ENCODE results near the gene P2RY6.

Gene P2RY6

DNA sequence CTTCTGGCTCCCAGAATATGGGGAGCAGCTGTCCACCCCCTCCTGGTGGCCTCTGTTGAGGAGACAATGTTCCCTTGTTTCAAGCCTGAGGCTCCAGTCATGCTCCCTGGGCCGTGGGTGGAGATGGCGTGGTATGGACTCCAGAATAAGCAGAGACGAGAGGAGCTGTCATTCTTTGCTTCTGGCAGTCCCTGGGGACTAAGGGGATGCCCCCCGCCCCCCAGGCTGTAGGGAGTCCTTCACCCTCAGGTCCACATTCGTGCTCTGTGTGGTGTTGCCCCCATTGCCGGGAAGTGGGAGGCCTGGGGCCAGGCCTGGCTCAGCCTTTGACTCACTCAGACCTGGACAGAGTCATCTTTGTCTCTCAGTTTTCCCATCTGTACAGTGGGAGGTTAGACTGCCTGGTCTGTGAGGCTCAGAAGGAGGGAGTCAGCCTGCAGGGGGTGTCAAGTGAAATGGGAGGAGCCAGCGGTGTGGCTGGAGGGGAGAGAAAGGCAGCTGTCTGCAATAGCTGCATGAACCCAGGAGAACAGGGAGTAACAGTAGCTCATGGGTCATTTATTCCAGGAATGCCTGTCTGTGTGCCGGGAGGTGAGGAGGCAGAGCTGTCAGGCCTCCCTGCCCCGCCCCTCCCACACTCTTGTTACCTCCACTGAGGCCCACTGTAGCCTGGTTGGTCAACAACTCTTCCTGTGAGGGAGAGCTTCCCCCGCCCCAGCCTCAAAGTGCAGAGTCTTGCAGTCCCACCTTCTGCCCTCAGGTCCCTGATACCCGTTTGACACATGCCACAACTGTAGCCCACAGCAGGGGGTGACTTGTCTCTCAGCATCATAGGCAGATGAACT lies 42.2 kb downstream of the P2RY6 start:
- no peak for DNase-seq (ENCODE audit: low read depth in 2 of 3, low spot score in 1 of 3)

GRCh38 chr11:73315293-73316020 lies 43.3 kb downstream of the P2RY6 start:
- DNase-seq (ENCODE audit: low read depth in 2 of 3, low spot score in 1 of 3): no peak

- DNase-seq (ENCODE audit: low read depth in 2 of 3, low spot score in 1 of 3): no peak
Measured at GRCh38 chr11:73316422-73316821, 44.3 kb downstream of the P2RY6 start.

DNA sequence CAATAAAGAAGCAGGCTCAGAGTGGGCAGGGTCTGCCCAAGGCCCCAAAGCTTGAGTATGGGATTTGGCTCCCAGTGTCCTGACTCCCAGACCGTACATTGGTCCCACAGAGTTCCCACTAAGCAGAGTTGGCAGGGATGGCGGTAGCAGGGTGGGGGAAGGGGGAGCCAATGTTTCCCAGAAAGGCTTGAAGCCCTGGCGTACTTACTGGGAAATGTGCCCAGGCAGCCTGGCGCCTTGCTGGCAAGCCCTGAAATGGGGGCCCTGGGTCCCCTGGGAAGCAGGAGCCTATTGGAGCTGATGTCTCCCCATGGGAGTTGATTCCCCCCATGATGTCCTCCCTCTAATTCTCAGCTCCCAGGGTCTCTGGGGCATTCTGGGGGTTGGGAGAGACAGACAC lies 45.2 kb downstream of the P2RY6 start:
- no peak for DNase-seq (ENCODE audit: low read depth in 2 of 3, low spot score in 1 of 3)

- no peak for DNase-seq (ENCODE audit: low read depth in 2 of 3, low spot score in 1 of 3)
Measured at GRCh38 chr11:73317803-73318202, 45.7 kb downstream of the P2RY6 start.

DNA sequence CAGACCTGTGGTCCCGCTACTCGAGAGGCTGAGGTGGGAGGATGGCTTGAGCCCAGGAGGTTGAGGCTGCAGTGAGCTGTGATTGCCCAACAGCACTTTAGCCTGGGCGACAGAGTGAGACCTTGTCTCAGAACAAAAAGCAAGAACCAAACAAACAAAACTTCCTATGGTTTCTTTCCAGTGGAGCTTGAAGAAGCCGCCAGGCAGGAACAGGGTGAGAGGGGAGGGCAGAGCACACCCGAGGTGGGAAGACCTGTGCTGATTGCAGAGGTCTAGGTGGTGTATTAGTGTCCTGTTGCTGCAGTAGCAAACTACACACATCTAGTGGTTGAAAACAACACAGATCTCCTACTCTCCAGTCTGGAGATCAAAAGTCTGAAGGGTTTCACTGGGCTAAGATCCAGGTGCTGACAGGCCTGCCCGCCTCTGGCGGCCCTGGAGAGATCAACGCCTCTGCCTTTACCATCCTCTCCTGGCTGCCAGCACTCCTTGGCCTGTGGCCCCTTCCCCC lies 46.4 kb downstream of the P2RY6 start:
- no peak for DNase-seq (ENCODE audit: low read depth in 2 of 3, low spot score in 1 of 3)

GRCh38 chr11:73320763-73321603 lies 48.8 kb downstream of the P2RY6 start:
- DNase-seq (ENCODE audit: low read depth in 2 of 3, low spot score in 1 of 3): no peak

- no peak for DNase-seq (ENCODE audit: low read depth in 2 of 3, low spot score in 1 of 3)
Measured at GRCh38 chr11:73321604-73322381, 49.7 kb downstream of the P2RY6 start.

DNA sequence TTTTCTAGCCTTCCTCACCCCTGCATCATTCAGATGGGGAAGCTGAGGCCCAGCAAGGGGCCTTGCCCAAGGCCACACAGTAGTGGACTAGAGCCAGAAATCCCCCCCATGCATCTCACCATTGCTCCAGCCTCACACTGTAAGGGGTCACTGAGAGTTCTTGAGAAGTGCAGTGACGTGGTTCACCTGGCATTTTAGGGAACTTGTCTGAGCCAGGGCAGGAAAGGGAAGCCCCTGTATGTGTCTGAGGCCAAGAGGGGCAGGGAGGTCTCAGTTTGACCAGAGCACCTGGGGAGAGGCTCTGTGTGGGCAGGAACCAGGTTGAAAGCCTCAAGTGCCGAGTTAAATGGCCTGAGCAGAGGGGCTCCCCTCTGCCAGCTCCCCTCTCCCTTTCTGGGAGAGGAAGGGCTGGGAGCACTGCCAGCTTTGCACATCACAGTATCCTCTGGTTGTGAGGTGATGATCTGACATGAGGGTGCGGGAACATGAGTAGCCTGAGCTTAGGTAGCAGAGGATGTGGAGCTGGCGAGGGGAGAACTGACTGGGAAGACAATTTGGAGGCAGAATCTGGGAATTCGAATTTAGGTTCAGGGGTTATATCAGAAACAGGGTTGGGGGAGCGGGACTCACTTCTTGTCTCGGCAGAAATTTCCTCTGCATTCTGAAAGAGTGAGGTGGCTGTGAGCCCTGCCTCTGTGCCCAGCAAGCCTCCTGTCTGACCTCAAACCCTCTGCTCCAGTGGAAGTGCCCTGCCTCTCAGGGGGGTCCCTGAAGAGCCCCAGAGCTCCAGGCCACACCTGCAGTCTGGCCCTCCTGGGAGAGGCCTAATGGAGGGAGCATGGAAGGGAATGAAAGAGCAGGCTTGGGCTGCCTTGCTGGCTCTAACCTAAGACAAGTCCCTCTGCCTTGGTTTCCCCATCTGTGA lies 50.5 kb downstream of the P2RY6 start:
- DNase-seq (ENCODE audit: low read depth in 2 of 3, low spot score in 1 of 3): no peak

- DNase-seq (ENCODE audit: low read depth in 2 of 3, low spot score in 1 of 3): no peak
Measured at GRCh38 chr11:73323464-73323863, 51.3 kb downstream of the P2RY6 start.

- DNase-seq (ENCODE audit: low read depth in 2 of 3, low spot score in 1 of 3): no peak
Measured at GRCh38 chr11:73324116-73324515, 52.0 kb downstream of the P2RY6 start.

DNA sequence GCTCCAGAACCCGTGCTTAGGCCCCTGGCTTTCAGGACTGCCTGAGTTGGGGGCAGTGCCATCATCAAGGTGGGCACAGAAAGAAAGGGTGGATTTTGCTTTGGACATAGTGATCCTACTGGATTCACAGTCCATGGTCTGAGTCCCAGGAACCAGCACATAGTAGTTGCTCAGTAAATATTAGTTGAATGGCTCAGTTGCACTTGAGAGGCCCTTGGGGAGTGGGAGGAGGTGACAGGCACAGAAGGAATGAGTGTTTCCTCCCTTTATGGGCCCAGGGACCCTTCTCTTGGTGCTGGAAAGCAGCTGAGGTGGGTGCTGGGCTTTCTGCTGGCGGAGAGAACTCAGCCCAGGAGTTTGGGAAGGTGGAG lies 52.5 kb downstream of the P2RY6 start:
- DNase-seq (ENCODE audit: low read depth in 2 of 3, low spot score in 1 of 3): no peak

DNA sequence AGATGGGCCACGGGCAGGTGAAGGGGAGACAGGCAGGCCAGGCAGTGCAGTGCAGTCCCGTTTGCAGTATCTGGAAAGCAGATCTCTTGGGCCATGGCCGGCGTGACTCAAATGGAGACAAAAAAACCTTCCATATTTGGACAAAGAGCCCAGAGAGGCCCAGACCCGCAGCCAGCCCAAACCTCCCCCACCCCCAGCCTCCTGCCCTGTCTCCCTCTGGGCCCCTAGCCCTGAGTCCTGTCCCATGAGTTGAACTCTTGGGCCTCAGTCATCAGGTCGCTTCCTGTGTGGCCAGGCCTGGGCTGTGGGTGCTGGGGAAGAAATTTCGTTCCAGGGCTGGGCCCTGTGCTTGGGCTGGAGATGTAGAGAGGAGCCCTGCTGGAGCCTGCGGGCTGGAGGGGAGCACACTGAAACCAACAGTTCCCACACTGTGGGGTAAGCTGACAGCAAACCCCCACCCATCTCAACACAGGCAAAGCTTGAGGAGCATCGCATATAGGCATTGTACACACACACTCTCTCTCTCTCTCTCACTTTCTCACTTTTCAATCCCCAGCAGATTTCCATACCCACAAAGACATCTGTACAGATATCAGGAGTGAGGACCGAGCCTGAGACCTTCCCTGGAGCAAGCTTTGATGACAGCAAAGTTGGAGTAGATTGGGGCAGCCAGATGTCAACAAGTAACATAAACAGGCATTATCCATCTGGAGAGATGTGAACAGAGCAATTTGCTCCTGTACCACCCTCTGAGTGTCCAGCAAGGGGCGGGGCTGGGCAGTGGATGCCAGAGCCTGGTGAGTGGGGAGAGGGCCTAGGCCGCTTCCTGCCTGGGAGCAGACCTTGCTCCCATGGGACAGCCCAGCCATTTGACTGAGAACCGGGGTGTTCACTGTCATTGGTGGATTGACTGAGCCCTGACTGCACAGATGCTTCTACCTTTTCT lies 53.2 kb downstream of the P2RY6 start:
- DNase-seq (ENCODE audit: low read depth in 2 of 3, low spot score in 1 of 3): no peak

GRCh38 chr11:73326929-73327811 lies 55.0 kb downstream of the P2RY6 start:
- no peak for DNase-seq (ENCODE audit: low read depth in 2 of 3, low spot score in 1 of 3)

- no peak for DNase-seq (ENCODE audit: low read depth in 2 of 3, low spot score in 1 of 3)
Measured at GRCh38 chr11:73327812-73328364, 55.8 kb downstream of the P2RY6 start.

- DNase-seq (ENCODE audit: low read depth in 2 of 3, low spot score in 1 of 3): no peak
Measured at GRCh38 chr11:73330569-73331093, 58.5 kb downstream of the P2RY6 start.

Data from stimulated activated CD4-positive, alpha-beta T cell treated with anti-CD3 and anti-CD28 coated beads, Interleukin-12 subunit alpha, Interleukin-12 subunit beta, amount 100 ng/mL, for 48 hours (primary cell).